ENCODE data around the gene GAS2. TPM values are rescaled to one million over a fixed set of nuclear protein-coding genes. Genes with fewer than 3 reads are reported as not detected.

GAS2 gene
- total RNA-seq, 4 donors from 2014 or later, result 0.77 to 21.5 (median 5.1) TPM; not detected in 1

GRCh38 chr11:22829231-22830081, 163.0 kb downstream of the GAS2 start, which contains the start of gene SVIP:
SVIP (minus strand) TSS chr11:22829801; CDS start chr11:22829748, 53 bp downstream.
- Histone ChIP-seq H3K4me3 (peak within 1 kb of the TSS; percentile 78 to 92), H3K4me1 (no peaks in the 10 kb centered on the region), H3K27ac (peak within 1 kb of the TSS; percentile 79 to 89), H3K36me3 (no peaks in the 10 kb centered on the region), H3K27me3 (no peaks in the 10 kb centered on the region), H3K9me3 (no peaks in the 10 kb centered on the region)
- DNase-seq, result peak; percentile 92 to 94
- TF ChIP-seq POLR2A (IDR thresholded peaks at IDR 0.05), result peak; percentile 53 to 79
- peak; percentile 54 to 69 (median 62) for TF ChIP-seq CTCF (IDR thresholded peaks at IDR 0.05)
- intact Hi-C loops (cut with DNase I; ENCODE audit: low total_unique reads), result loop anchor here (10.0 kb wide), 1 partner anchor 205 kb away; the partner anchor contains the start of gene FANCF

DNA sequence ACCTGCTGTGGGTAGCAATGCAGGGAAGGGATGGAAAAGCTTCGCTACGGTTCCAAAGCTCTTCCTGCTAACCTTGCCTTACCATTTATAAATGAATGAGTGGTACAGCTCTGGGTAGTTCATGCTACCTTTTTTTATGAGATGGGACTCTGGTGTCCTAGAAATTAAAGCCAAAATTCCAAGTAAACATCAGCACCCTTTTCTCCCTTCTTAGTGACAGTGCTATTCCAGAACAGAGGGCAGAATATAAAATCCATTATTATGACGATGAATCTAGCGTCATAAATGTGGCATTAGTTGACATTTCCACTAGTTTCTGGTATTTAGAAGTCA, 163.6 kb downstream of the GAS2 start:
- TF ChIP-seq POLR2A (IDR thresholded peaks at IDR 0.05) (no peak), CTCF (IDR thresholded peaks at IDR 0.05) (no peak)
- Histone ChIP-seq H3K36me3 (no peaks in the 10 kb centered on the region), H3K4me3 (peak overlapping the region; percentile 78 to 92), H3K9me3 (no peaks in the 10 kb centered on the region), H3K27me3 (no peaks in the 10 kb centered on the region), H3K27ac (no peak overlapping the region), H3K4me1 (no peaks in the 10 kb centered on the region)
- DNase-seq, result no peak
- intact Hi-C loops (cut with DNase I; ENCODE audit: low total_unique reads), result loop anchor here (10.0 kb wide), 1 partner anchor 205 kb away; the partner anchor contains the start of gene FANCF

GRCh38 chr11:22832315-22833015, 166.1 kb downstream of the GAS2 start:
- Histone ChIP-seq H3K4me1 (no peaks in the 10 kb centered on the region), H3K9me3 (no peaks in the 10 kb centered on the region), H3K4me3 (no peak overlapping the region), H3K27ac (no peak overlapping the region), H3K36me3 (no peaks in the 10 kb centered on the region), H3K27me3 (no peaks in the 10 kb centered on the region)
- TF ChIP-seq CTCF (IDR thresholded peaks at IDR 0.05), result no peak
- no peak for TF ChIP-seq POLR2A (IDR thresholded peaks at IDR 0.05)
- DNase-seq, result no peak
- intact Hi-C loops (cut with DNase I; ENCODE audit: low total_unique reads), result loop anchor here (10.0 kb wide), 1 partner anchor 208 kb away; the partner anchor contains the start of gene FANCF

DNA sequence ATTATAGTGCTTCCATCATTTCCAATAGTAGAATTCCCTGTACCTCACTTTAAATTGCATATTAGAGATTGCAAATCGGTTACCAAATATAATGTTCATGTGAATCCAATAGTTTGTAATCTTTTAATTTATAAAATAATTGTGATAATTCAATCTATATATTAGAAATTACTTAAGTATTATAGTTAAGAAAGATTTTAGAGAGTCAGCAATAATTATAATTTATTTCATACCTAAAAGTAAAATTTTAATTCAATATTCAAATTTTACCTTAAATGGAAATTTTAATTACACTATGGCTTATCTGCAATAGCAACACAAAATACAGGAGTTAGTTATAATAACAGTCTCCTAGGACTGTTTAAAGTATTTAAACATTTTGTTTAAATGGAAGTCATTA, 180.3 kb downstream of the GAS2 start:
- H3K27ac ChIP-seq, result no peak overlapping the region
- no peak for TF ChIP-seq CTCF (IDR thresholded peaks at IDR 0.05)
- TF ChIP-seq POLR2A (IDR thresholded peaks at IDR 0.05), result no peak
- no peak for DNase-seq
- intact Hi-C loops (cut with DNase I; ENCODE audit: low total_unique reads), result no loop called here
- H3K36me3 ChIP-seq, result no peaks in the 10 kb centered on the region
- H3K4me1 ChIP-seq, result no peaks in the 10 kb centered on the region
- no peak overlapping the region for H3K4me3 ChIP-seq
- H3K9me3 ChIP-seq, result no peaks in the 10 kb centered on the region
- no peaks in the 10 kb centered on the region for H3K27me3 ChIP-seq

- no peak for DNase-seq
- intact Hi-C loops (cut with DNase I; ENCODE audit: low total_unique reads), result no loop called here
- H3K27me3 ChIP-seq, result no peaks in the 10 kb centered on the region
- no peaks in the 10 kb centered on the region for H3K9me3 ChIP-seq
- no peak overlapping the region for H3K27ac ChIP-seq
- no peaks in the 10 kb centered on the region for H3K36me3 ChIP-seq
- TF ChIP-seq CTCF (IDR thresholded peaks at IDR 0.05) (no peak), POLR2A (IDR thresholded peaks at IDR 0.05) (no peak)
- no peaks in the 10 kb centered on the region for H3K4me1 ChIP-seq
- no peak overlapping the region for H3K4me3 ChIP-seq
These were observed 185.1 kb downstream of the GAS2 start for GRCh38 chr11:22851477-22851876.

All from uterus (tissue), 4 donors.